Daoy (cell line): ENCODE results near the gene GSG1L2. TPM values are rescaled to one million over a fixed set of nuclear protein-coding genes. Genes with fewer than 3 reads are reported as not detected.

Experiments
- DNase-seq: peaks from one replicate; pipeline ENCODE4 v3.0.0-alpha.2; 2015; ENCODE audit warnings: low read depth
- total RNA-seq: library from RNA; depleted of rRNA; stranded (reverse); fragments of >200 nt; shearing (Covaris generic); gene quantifications from 2 replicates; pipeline ENCODE4 v1.2.3, GENCODE V29; 2014

The GSG1L2 gene
- total RNA-seq, 1 experiment from 2014 or later = not detected

GRCh38 chr17:9825641-9826150, 3.8 kb upstream of the GSG1L2 start, which contains the start of gene GLP2R:
GLP2R (plus strand) TSS chr17:9825924; CDS start chr17:9826064, 140 bp downstream.
- DNase-seq = no peak

DNA sequence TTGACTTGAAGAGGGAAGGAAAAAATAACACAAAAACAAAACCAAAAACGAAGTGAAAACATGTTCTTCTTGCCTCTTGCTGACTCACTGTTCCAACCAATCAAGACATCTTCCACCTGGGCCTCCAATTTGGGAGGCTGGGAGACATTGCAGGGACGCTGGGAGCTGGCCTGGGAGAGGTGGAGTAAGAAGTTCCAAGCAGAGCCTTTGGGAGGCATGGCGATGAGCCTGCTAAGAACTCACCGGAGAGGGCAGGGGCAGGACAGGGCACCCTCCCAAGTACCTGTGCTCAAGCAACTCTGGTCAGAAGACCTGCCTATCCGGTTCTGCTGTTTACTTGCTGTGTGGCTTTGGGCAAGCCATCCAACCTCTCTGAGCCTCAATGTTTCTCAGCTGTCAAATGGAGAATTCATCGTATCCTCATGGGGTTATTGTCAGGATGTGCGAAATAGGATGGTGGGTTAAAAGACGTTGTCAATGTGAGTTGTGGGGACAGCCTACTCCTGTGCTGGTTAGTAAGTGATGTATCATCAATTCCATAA, 3.0 kb upstream of the GSG1L2 start:
- DNase-seq = no peak

DNA sequence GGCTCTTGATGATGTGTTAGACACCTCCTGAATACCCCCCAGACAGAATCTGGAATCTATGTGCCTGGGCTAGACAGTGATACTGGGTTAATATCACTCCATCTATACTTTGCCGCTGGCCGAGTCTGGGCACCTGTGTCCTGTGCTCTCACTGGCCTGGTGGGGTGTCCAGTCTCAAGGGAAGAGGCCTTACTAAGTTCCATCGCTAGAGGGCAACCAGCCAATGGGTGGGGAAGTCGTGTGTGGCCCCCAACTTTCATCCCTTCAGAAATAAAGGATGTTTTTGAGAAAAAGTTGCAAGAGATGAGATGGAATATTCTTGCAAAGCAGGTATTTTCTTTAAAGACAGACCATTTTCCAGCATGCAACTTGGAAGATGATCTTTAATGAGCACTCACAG, 2.2 kb upstream of the GSG1L2 start:
- no peak for DNase-seq

DNA sequence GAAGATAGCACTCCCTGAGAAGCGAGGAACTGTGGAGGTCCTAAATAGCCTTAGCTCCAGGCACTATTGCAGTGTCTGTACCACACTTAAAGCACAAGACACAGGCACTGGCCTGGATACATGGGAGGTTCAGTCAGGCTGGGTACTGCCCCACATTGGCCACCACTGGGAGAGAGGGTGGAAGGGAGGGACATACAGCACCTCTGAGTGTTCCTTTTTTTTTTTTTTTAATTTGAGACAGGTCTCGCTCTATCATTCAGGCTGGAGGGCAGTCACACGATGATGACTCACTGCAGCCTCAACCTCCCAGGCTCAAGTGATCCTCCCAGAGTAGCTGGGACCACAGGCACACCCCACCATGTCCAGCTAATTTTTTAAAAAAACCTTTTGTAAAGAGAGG, 1.4 kb downstream of the GSG1L2 start:
- no peak for DNase-seq

DNA sequence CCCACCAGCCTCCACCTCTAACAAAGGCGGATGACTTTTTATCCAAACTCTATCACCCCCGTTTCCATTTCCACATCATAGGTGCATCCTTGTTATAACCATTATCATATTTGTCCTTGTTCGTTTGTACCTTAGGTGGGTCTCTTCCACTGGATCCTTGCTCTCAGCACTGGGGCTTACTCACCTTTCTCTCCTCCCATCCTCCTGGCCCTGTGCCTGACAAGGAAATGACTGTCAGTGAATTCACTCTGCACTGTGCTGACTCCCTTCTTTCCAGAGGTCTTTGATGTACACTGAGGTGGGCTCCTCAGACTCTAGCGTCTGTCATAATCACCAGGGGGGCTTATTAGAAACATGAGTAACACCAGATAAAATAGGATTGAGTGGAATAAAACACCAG, 3.1 kb downstream of the GSG1L2 start:
- peak; percentile 44 for DNase-seq

DNA sequence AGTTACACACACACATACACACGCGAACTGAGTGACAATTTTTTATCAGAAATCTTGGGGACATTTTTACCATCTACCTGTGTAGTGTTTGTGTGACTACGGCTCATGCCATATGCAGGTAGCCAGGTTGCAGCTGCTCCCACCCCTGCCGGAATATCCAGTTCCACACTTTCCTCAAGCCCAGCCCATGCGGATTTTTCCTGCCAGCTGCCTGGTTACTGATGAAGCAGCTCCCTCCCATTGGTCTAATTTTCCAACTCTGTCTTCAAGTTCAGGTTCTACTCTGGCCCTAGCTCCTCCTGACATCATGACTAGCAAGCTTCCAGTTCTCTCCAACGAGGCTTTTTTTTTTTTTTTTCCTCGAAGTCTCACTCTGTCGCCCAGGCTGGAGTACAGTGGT, 4.8 kb downstream of the GSG1L2 start:
- peak; percentile 33 for DNase-seq

GRCh38 chr17:9816472-9816871, 5.4 kb downstream of the GSG1L2 start:
- DNase-seq = no peak

DNA sequence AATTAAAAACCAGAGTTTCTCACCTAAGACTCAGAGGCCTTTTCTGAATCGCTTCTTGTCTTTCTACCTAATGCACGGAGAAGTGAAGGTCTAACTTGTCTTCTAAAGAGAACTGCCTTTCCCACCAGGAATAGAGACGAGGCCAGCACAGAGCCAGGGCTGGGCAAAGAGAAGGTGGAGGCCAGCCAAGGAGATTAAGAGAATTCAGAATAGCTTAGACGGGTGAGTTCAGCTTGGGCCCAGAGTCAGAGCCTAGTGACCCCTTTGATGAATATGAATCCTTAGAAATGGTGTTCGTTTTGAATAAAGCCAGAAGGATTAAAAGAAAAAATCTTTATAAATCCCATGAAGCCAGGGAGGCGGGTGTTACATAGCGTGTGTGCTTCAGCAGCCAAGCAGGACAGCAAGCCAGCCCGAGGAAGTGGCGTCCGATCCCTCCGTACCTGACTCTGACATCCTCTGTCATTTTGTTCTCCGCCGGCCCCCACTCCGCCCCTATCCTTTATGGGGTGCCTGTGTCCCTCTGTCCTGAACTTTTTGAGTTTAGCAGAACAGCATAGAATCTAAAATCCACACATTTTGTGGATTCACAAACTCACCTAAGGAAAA, 7.4 kb downstream of the GSG1L2 start:
- no peak for DNase-seq

DNA sequence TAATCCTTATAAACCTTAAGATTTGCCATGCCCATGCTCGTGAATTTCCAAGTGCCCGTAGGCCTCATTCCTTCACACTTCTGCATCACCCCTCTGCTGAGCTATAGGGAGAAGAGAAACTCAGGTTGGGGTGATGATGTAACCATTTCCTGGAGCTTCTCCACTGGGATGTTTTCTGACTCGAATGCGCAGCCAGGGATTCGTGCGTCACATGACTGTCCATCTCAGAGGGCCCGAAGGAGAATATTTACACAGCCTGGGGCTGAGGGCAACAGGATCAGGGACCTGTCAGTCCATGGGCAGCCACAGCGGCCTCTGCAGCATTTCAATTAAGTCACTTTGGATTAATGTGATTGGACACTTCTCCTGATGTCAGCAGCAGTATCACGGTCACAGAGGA, 8.7 kb downstream of the GSG1L2 start:
- DNase-seq = no peak

DNA sequence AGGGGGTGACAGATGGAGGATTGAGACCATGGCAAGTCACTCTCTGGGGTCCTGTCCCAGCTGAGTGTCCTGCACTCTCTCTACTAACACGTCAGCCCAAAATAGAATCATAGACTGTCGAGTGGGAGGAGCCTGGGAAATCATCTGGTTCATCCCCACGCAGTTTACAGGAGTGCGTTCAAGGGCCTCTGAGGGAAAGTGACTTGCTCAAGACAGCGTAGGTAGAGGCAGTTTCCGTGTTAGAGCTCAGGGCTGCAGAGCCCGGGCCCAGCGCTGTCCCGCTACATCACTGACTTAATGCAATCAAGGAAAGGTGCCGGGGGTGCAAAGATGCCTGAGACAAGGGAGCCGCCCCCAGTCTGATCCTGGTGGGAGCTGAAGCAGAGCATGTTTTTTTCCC, 10.3 kb downstream of the GSG1L2 start:
- DNase-seq = no peak

DNA sequence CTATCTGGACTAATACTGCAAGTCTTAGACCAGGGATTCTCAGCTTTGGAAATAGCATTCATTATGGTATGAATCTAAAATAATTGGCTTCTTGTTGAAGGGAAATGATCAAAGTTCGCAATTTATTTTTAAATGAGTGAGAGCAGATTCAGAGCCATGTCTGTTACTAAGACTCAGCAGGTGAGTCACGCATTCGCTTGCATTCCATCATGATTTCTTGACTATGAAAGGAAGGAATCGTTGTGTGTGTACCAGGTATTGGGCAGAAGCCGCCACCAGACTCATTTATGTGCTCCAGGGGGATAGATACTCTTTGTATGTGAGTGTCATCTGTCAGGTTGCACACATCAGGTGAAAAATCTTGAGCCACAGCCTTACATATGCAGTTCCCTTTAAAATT, 10.8 kb downstream of the GSG1L2 start:
- peak; percentile 32 for DNase-seq

DNA sequence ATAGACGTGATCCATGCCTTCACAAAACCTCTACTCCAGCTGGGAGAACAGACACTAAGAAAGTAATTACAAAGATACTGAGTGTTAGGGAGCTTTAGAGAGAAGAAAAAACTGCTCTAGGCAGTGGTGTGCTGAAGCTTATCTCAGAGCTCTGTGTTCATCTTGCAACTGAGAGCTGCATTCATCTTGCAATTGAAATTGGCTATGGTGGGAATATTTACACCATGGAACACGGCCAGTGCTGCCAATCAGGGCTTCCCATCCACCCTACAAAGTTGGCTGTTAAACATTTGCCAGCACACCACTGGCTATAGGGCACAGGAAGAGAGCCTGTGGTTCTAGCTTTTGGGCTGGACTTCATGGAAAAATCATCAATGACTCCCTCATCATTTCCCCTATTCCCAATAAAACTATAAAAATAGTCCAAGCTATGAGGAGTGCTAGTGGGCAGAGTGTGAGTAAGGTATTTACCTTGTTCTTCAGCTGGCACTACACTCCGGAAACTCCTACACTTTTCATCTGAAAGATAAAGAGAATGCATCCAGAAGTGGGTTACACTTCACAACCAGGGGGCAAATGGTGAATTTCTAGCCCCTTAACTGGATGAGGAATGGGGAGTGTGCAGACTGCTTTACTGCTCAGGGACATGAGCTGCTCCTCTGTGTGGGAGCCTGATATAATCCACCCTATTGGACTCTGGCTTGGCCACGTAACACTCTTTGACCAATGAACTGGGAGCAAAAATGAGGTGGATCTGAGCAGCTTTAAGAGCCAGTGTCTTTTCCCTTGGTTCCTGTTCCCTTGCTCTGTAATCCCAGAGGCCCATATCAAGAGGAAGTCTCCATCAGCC, 11.6 kb downstream of the GSG1L2 start:
- DNase-seq = no peak

DNA sequence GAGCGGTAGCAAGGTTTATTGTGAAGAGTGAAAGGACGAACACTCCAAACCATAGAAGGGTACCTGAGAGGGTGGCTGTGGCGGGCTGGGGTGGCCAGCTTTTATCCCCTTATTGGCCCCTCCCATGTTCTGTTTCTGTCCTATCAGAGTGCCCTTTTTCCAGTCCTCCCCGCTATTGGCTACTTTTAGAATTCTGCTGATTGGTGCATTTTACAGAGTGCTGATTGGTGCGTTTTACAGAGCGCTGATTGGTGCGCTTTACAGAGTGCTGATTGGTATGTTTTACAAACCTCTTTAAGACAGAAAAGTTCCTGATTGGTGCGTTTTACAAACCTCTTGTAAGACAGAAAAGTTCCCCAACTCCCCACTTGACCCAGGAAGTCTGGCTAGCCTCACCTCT, 12.5 kb downstream of the GSG1L2 start:
- no peak for DNase-seq

GRCh38 chr17:9806699-9807098, 15.2 kb downstream of the GSG1L2 start:
- DNase-seq = no peak

DNA sequence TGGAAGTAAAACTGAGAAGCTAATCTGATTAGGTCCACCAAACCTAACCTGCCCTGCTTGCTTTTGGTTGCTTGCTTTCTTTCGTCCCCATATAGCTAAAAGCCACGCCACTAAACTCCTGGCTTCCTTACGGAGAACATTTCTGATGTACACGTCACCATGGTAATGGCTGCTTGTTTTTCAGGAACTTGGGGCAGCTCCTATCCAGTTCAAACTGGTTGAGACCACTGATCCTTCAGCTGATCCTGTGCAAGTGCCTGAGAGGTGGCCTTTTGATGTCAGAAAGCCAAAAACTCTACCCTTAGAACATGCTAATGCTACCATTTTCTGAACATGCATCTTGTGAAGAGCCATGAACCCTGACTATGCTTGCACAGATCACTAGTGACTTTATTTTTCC, 16.1 kb downstream of the GSG1L2 start:
- no peak for DNase-seq

DNA sequence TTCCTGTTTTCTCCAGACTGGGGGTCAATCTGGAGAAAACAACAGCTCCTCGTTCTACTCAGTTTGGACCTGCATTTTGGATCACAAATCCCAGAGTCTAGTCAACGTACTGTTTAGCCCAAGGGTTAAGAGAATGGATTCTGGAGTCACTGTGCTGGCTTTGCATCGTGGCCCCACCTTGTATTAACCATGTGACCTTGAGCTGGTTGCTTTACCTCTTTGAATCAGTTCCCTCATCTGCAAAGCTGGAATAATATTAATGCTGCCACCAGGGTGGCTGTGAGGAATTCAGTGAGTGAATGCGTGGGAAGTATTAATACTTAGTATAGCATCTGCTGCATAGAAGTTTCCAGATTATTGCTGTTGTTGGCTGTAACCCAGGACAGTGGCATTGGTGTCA, 19.2 kb downstream of the GSG1L2 start:
- DNase-seq = no peak

DNA sequence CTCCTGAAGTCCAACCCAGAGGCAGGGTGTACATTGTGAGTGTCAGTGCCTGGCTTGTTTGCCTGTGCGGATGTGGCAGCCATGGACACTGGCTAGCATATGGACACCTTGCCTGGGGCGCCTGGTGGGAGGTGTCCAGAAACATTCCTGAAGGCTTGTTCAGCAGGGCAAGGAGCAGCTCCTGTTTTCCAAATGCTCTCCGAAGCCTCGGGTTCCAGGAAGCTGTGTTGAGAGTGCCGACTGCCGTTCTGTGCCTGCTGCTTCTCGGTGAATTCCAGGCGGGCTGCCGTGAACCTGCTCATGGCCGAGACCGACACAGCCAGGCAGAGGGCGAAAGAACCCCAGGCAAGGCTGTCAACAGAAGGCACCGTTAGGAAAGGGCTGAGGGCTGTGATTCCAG, 19.6 kb downstream of the GSG1L2 start:
- DNase-seq = peak; percentile 85

- DNase-seq = no peak
Observed at GRCh38 chr17:9801505-9801904, 20.4 kb downstream of the GSG1L2 start.

- DNase-seq = no peak
Observed at GRCh38 chr17:9798724-9799123, 23.2 kb downstream of the GSG1L2 start.

GRCh38 chr17:9798008-9798407, 23.9 kb downstream of the GSG1L2 start:
- DNase-seq = no peak

DNA sequence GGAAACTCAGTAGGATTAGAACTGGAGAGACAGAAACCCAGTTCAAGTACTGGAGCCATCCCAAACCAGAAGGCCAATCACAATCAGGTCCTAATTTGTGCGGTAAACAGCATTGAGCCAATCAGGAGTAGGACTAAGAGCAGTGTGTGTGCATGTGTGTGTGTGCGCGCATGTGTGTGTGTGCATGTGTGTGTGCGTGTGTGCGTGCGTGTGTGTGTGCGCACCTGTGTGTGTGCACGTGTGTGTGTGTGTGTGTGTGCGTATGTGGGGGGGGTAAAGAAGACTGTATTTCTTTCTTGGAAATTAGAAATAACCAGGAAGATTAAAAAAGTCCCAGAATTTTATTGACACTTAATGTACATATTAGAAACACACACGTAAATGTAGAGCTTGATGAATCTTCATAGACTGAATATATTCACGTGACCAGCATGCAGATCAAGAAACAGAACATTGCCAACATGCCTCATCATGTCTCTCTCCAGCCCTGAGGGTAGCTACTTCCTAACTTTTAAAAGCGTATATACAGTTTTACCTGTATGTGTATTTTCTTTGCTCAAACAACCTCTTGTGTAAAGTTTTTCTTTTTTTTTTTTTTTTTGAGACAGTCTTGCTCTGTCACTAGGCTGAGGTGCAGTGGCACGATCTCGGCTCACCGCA, 29.6 kb downstream of the GSG1L2 start:
- no peak for DNase-seq
